Measurements from ENCODE around the gene ITPRID1. TPM values are rescaled to one million over a fixed set of nuclear protein-coding genes. Genes with fewer than 3 reads are reported as not detected.

ITPRID1 gene
- total and polyA plus RNA-seq, 10 of the 15 experiments (the other 5 are each of a cell fraction or from before 2014, with no cell fraction given) = 0.06 TPM; not detected in 9

DNA sequence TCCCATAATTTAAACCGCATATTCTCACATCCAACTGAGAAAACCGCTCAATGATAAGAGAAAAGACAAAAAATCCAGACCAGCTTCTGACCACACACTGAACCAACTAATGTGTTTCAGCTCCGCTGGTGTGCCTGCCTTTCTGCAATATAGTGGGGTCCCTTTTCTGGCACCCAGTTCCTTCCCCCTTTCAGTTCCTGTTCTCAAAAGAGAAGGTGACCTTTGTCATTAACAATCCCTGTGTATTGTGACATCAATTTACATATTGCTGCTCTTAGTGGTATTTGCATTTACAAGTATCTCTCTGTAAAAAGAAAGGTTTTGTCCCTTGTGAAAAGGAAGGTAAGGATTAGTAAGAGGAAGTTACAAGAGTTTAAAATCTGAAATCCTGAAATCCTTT is 174.5 kb downstream of the ITPRID1 start (continued):
- TF ChIP-seq SMC3 (IDR thresholded peaks at IDR 0.05; ENCODE audit: borderline replicate concordance, low read length) (no peak), SKIL (IDR thresholded peaks at IDR 0.05; ENCODE audit: low read depth, poor library complexity, severe bottlenecking) (no peak), ZBTB33 (IDR thresholded peaks at IDR 0.05) (no peak), E2F4 (IDR thresholded peaks at IDR 0.05; ENCODE audit: low read depth, low read length) (no peak), MYC (IDR thresholded peaks at IDR 0.05; ENCODE audit: insufficient read depth, insufficient read length, insufficient replicate concordance, low read length, severe bottlenecking) (no peak), PAX8 (IDR thresholded peaks at IDR 0.05) (no peak), CEBPZ (IDR thresholded peaks at IDR 0.05; ENCODE audit: low read depth, low read length) (no peak), ESRRA (IDR thresholded peaks at IDR 0.05; ENCODE audit: low read length) (peak; percentile 97), PBX3 (IDR thresholded peaks at IDR 0.05; ENCODE audit: insufficient replicate concordance, low read depth, low read length) (no peak), EGR1 (IDR thresholded peaks at IDR 0.05; ENCODE audit: borderline replicate concordance in 1 of 2, low read depth in 2 of 2, low read length in 2 of 2) (no peak), EZH2 (IDR thresholded peaks at IDR 0.05; ENCODE audit: borderline replicate concordance, control insufficient read depth, low read depth, low read length) (no peak), KLF5 (IDR thresholded peaks at IDR 0.05; ENCODE audit: partially characterized antibody) (no peak), BRCA1 (IDR thresholded peaks at IDR 0.05; ENCODE audit: low read depth, low read length) (no peak), IKZF2 (IDR thresholded peaks at IDR 0.05) (peak; percentile 85 to 86), MAX (IDR thresholded peaks at IDR 0.05; ENCODE audit: low read depth, low read length) (no peak), ATF7 (IDR thresholded peaks at IDR 0.05; ENCODE audit: low read depth) (peak; percentile 53; the same call in 1 of the 2 replicates)
- TF ChIP-seq, protein P1, sequence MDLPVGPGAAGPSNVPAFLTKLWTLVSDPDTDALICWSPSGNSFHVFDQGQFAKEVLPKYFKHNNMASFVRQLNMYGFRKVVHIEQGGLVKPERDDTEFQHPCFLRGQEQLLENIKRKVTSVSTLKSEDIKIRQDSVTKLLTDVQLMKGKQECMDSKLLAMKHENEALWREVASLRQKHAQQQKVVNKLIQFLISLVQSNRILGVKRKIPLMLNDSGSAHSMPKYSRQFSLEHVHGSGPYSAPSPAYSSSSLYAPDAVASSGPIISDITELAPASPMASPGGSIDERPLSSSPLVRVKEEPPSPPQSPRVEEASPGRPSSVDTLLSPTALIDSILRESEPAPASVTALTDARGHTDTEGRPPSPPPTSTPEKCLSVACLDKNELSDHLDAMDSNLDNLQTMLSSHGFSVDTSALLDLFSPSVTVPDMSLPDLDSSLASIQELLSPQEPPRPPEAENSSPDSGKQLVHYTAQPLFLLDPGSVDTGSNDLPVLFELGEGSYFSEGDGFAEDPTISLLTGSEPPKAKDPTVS (IDR thresholded peaks at IDR 0.05; ENCODE audit: low read depth, low read length) = no peak
